ENCODE results near the gene KRTAP2-2. TPM values are rescaled to one million over a fixed set of nuclear protein-coding genes. Genes with fewer than 3 reads are reported as not detected.

KRTAP2-2 gene
- total and polyA plus RNA-seq, 2 of the 13 experiments (the other 11 are each of a cell fraction or from before 2014, with no cell fraction given) = not detected

DNA sequence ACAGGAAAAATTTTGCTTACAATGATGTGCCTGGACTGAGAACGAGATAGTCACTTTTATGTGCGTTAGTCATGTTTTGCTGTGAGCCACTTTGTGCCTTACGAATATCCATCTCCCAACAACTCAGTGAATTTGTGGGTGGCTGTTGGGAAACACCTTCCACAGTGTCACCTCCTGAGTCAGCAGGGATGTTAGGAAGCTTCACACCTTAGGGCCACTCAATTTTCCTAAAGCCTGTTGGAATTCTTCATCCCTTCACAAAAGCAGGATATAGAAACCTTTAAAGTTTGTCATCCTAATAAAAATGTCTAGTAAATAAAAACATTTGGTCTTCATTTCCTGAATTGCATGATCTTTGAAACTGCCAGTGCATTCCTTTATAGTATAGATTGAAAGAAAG is 41.8 kb downstream of the KRTAP2-2 start:
- DNase-seq (ENCODE audit: low spot score) (no peak), FAIRE-seq (no peak), ATAC-seq (no peak)
- H3K36me3 ChIP-seq (replicated peaks in 1 of 2; ENCODE audit: control insufficient read depth in 1 of 2, insufficient read depth in 2 of 2, low read length in 2 of 2) = no peaks in the 10 kb centered on the region
- H3K79me2 ChIP-seq (ENCODE audit: insufficient read depth, low read length) = no peaks in the 10 kb centered on the region
- CTCF ChIA-PET (ENCODE audit: low intra/inter-chr PET ratio, low total read pairs) = no interaction called here
- H3K9me3 ChIP-seq (ENCODE audit: low read length) = no peaks in the 10 kb centered on the region
- no peak overlapping the region for H3K4me3 ChIP-seq (replicated peaks in 1 of 3; ENCODE audit: insufficient read depth in 1 of 3, low read depth in 2 of 3, low read length in 3 of 3)
- H3K4me1 ChIP-seq (ENCODE audit: insufficient read depth, low read length) = peaks cover 64% of the 10 kb centered on the region
- H3K4me2 ChIP-seq (ENCODE audit: low read depth, low read length) = no peak overlapping the region
- 98% methylated on average over 3 of the region's 3 CpGs for WGBS (ENCODE audit: low lambda C conversion rate)
- in situ Hi-C loops (cut with HindIII; ENCODE audit: extremely low pct_ligation_motif_present, low pct_unique_long_range_greater_than_20kb) = no loop called here
- no peak for TF ChIP-seq ZEB1 (IDR thresholded peaks at IDR 0.05; ENCODE audit: insufficient replicate concordance, low read depth)
- TF ChIP-seq, protein P1, sequence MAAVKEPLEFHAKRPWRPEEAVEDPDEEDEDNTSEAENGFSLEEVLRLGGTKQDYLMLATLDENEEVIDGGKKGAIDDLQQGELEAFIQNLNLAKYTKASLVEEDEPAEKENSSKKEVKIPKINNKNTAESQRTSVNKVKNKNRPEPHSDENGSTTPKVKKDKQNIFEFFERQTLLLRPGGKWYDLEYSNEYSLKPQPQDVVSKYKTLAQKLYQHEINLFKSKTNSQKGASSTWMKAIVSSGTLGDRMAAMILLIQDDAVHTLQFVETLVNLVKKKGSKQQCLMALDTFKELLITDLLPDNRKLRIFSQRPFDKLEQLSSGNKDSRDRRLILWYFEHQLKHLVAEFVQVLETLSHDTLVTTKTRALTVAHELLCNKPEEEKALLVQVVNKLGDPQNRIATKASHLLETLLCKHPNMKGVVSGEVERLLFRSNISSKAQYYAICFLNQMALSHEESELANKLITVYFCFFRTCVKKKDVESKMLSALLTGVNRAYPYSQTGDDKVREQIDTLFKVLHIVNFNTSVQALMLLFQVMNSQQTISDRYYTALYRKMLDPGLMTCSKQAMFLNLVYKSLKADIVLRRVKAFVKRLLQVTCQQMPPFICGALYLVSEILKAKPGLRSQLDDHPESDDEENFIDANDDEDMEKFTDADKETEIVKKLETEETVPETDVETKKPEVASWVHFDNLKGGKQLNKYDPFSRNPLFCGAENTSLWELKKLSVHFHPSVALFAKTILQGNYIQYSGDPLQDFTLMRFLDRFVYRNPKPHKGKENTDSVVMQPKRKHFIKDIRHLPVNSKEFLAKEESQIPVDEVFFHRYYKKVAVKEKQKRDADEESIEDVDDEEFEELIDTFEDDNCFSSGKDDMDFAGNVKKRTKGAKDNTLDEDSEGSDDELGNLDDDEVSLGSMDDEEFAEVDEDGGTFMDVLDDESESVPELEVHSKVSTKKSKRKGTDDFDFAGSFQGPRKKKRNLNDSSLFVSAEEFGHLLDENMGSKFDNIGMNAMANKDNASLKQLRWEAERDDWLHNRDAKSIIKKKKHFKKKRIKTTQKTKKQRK (IDR thresholded peaks at IDR 0.05; ENCODE audit: low read length) = no peak
- POLR2A ChIA-PET = interaction anchor here (1.0 kb wide), 1 partner anchor 459 kb away, joined by 3 read pairs; no protein-coding TSS in a partner anchor
- BruUV-seq (replicated peaks) = no TSS peak
- H3K9ac ChIP-seq (ENCODE audit: insufficient read depth, low read depth, low read length) = no peak overlapping the region
- no peaks in the 10 kb centered on the region for H4K20me1 ChIP-seq (ENCODE audit: insufficient read depth, low read length)
- H3K27me3 ChIP-seq (ENCODE audit: control insufficient read depth in 1 of 2, insufficient read depth in 2 of 2, low read length in 2 of 2) = no peaks in the 10 kb centered on the region
- intact Hi-C loops (cut with micrococcal nuclease; ENCODE audit: unreplicated experiment) = no loop called here
- no peak overlapping the region for H2AFZ ChIP-seq (ENCODE audit: low read length)
- no peak overlapping the region for H3K27ac ChIP-seq (ENCODE audit: extremely low read length, insufficient read depth, low read length)

DNA sequence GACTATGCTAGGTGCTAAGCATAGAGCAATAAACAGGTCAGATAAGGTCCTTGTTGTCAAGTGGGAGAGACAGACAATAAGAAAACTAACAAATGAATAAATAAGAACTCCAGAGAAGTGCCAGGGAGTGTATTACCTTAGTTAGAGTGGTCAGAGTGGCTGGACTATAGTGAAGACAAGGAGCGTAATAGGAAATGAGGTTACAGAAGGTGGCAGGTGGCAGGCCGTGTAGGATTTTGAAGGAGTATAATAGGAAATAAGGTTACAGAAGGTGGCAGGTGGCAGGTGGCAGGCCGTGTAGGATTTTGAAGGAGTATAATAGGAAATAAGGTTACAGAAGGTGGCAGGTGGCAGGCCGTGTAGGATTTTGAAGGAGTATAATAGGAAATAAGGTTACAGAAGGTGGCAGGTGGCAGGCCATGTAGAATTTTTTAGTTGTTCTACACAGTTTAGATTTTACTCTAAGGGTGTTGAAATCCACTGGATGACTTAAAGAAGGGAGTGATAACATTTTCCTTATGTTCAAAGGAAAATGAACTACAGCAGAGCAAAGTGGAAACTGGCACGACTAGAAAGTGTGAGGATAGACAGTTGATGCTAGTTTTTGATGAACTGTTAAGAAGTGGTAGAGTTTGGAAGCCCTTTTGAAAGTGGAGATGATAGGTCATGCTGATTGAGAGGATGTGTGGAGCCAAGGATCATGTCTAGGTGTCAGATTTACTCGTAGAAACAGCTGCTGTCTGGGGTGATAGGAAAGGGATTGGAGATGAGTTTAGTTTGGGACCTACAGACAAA is 42.5 kb downstream of the KRTAP2-2 start:
- no peaks in the 10 kb centered on the region for H3K79me2 ChIP-seq (ENCODE audit: insufficient read depth, low read length)
- H3K27ac ChIP-seq (ENCODE audit: extremely low read length, insufficient read depth, low read length) = no peak overlapping the region
- H3K4me2 ChIP-seq (ENCODE audit: low read depth, low read length) = no peak overlapping the region
- ATAC-seq (no peak), FAIRE-seq (no peak), DNase-seq (ENCODE audit: low spot score) (no peak)
- intact Hi-C loops (cut with micrococcal nuclease; ENCODE audit: unreplicated experiment) (no loop called here), in situ Hi-C loops (cut with HindIII; ENCODE audit: extremely low pct_ligation_motif_present, low pct_unique_long_range_greater_than_20kb) (no loop called here)
- ChIA-PET POLR2A (no interaction called here), CTCF (ENCODE audit: low intra/inter-chr PET ratio, low total read pairs) (no interaction called here)
- no TSS peak for BruUV-seq (replicated peaks)
- no peak overlapping the region for H3K9ac ChIP-seq (ENCODE audit: insufficient read depth, low read depth, low read length)
- H4K20me1 ChIP-seq (ENCODE audit: insufficient read depth, low read length) = no peaks in the 10 kb centered on the region
- no peak for TF ChIP-seq SAFB2 (CRISPR knock-in tag; IDR thresholded peaks at IDR 0.05; ENCODE audit: borderline replicate concordance, low read depth)
- no peak for TF ChIP-seq JUND (CRISPR knock-in tag; IDR thresholded peaks at IDR 0.05)
- TF ChIP-seq, protein P2, sequence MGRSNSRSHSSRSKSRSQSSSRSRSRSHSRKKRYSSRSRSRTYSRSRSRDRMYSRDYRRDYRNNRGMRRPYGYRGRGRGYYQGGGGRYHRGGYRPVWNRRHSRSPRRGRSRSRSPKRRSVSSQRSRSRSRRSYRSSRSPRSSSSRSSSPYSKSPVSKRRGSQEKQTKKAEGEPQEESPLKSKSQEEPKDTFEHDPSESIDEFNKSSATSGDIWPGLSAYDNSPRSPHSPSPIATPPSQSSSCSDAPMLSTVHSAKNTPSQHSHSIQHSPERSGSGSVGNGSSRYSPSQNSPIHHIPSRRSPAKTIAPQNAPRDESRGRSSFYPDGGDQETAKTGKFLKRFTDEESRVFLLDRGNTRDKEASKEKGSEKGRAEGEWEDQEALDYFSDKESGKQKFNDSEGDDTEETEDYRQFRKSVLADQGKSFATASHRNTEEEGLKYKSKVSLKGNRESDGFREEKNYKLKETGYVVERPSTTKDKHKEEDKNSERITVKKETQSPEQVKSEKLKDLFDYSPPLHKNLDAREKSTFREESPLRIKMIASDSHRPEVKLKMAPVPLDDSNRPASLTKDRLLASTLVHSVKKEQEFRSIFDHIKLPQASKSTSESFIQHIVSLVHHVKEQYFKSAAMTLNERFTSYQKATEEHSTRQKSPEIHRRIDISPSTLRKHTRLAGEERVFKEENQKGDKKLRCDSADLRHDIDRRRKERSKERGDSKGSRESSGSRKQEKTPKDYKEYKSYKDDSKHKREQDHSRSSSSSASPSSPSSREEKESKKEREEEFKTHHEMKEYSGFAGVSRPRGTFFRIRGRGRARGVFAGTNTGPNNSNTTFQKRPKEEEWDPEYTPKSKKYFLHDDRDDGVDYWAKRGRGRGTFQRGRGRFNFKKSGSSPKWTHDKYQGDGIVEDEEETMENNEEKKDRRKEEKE (IDR thresholded peaks at IDR 0.05) = no peak
- TF ChIP-seq NFIB (CRISPR knock-in tag; IDR thresholded peaks at IDR 0.05; ENCODE audit: borderline replicate concordance) = no peak
- no peak for TF ChIP-seq MIER2 (CRISPR knock-in tag; IDR thresholded peaks at IDR 0.05)
- H2AFZ ChIP-seq (ENCODE audit: low read length) = no peak overlapping the region
- H3K4me1 ChIP-seq (ENCODE audit: insufficient read depth, low read length) = peaks cover 65% of the 10 kb centered on the region
- H3K27me3 ChIP-seq (ENCODE audit: control insufficient read depth in 1 of 2, insufficient read depth in 2 of 2, low read length in 2 of 2) = no peaks in the 10 kb centered on the region
- H3K9me3 ChIP-seq (ENCODE audit: low read length) = no peaks in the 10 kb centered on the region
- H3K4me3 ChIP-seq (replicated peaks in 1 of 3; ENCODE audit: insufficient read depth in 1 of 3, low read depth in 2 of 3, low read length in 3 of 3) = no peak overlapping the region
- 87% methylated on average over 6 of the region's 6 CpGs for WGBS (ENCODE audit: low lambda C conversion rate)
- no peaks in the 10 kb centered on the region for H3K36me3 ChIP-seq (replicated peaks in 1 of 2; ENCODE audit: control insufficient read depth in 1 of 2, insufficient read depth in 2 of 2, low read length in 2 of 2)

Measured in HepG2 (cell line).